HepG2 (cell line): ENCODE results near the gene KCND1. TPM values are rescaled to one million over a fixed set of nuclear protein-coding genes. Genes with fewer than 3 reads are reported as not detected.

Source experiments
- ATAC-seq: fragments of 200-7000 bp; cut with Tn5 transposase; 3 replicates; pipeline ENCODE4 v1.9.1; 2020; ENCODE audit warnings: mild to moderate bottlenecking, moderate library complexity
- BruUV-seq: library from RNA; stranded (reverse); fragments of 400-500 nt; replicated peaks from 2 replicates; lab custom pipeline; 2021; lab: Mats Ljungman, UMichigan
- CTCF ChIA-PET: fragments of 300-600 bp; formaldehyde crosslinking; extraction: SDS; loops from one replicate; lab custom pipeline; 2021; ENCODE audit warnings: low total read pairs, inconsistent platforms, low intra/inter-chr PET ratio; lab: Yijun Ruan, JAX
- POLR2A ChIA-PET: fragments of 350-600 bp; sonication (Branson Sonifier 250); formaldehyde crosslinking; loops from one replicate; lab custom pipeline; 2020; ENCODE audit warnings: antibody characterized with exemption, inconsistent platforms; lab: Yijun Ruan, JAX
- DNase-seq: peaks from one replicate; pipeline ENCODE4 v3.0.0-alpha.2; 2015; ENCODE audit warnings: low spot score
- FAIRE-seq: peaks from 3 replicates; lab custom pipeline; 2011; peaks lifted over from hg19 to GRCh38; lab: Jason Lieb, UNC
- H2AFZ ChIP-seq: one replicate; pipeline ENCODE4 v1.6.1; 2011; ENCODE audit warnings: low read length, inconsistent platforms
- H3K27ac ChIP-seq: fragments of 300-600 bp; 3 replicates; pipeline ENCODE4 v1.8.0; 2011; ENCODE audit warnings: mixed run types, mild to moderate bottlenecking, mixed read lengths, low read length, inconsistent platforms; ENCODE audit not compliant: insufficient read depth; ENCODE audit errors: extremely low read length
- H3K27me3 ChIP-seq, 2 experiments: fragments of 200-600 bp in 1 of 2; 2 replicates in 1 of 2; 3 replicates in 1 of 2; pipeline versions ENCODE4 v1.6.0 to v1.8.0; 2011; ENCODE audit warnings: low read length in 2 of 2, mild to moderate bottlenecking in 2 of 2, moderate library complexity in 2 of 2, inconsistent platforms in 1 of 2; ENCODE audit not compliant: insufficient read depth in 2 of 2, control insufficient read depth in 1 of 2
- H3K36me3 ChIP-seq, 2 experiments: fragments of 200-600 bp in 1 of 2; replicated peaks in 1 of 2; 2 replicates in 1 of 2; 3 replicates in 1 of 2; pipeline versions ENCODE4 v1.5.1 to v1.8.0; 2011; ENCODE audit warnings: low read length in 2 of 2, inconsistent platforms in 1 of 2; ENCODE audit not compliant: insufficient read depth in 2 of 2, control insufficient read depth in 1 of 2
- H3K4me1 ChIP-seq: 2 replicates; pipeline ENCODE4 v1.5.1; 2012; ENCODE audit warnings: low read length, inconsistent platforms; ENCODE audit not compliant: insufficient read depth
- H3K4me2 ChIP-seq: 2 replicates; pipeline ENCODE4 v1.6.0; 2011; ENCODE audit warnings: low read depth, low read length, inconsistent platforms
- H3K4me3 ChIP-seq, 3 experiments: fragments of 200-600 bp in 1 of 3; sonication (generic), shearing (Covaris generic) in 1 of 3; replicated peaks in 1 of 3; 2 replicates each; pipeline ENCODE4 v1.5.1; 2011 to 2016; ENCODE audit warnings: low read length in 3 of 3, inconsistent platforms in 2 of 3, low read depth in 2 of 3, mild to moderate bottlenecking in 2 of 3, control low read depth in 1 of 3, mixed read lengths in 1 of 3; ENCODE audit not compliant: insufficient read depth in 1 of 3
- H3K79me2 ChIP-seq: one replicate; pipeline ENCODE4 v1.6.1; 2011; ENCODE audit warnings: low read length, inconsistent platforms; ENCODE audit not compliant: insufficient read depth
- H3K9ac ChIP-seq: 2 replicates; pipeline ENCODE4 v1.6.0; 2011; ENCODE audit warnings: mild to moderate bottlenecking, low read depth, low read length, inconsistent platforms; ENCODE audit not compliant: insufficient read depth
- H3K9me3 ChIP-seq: 2 replicates; pipeline ENCODE4 v1.5.1; 2012; ENCODE audit warnings: mild to moderate bottlenecking, low read length
- H4K20me1 ChIP-seq: 2 replicates; pipeline ENCODE4 v1.6.0; 2011; ENCODE audit warnings: inconsistent platforms, mild to moderate bottlenecking, low read length, moderate library complexity; ENCODE audit not compliant: insufficient read depth
- BCL3 ChIP-seq: sonication (generic); formaldehyde crosslinking; IDR thresholded peaks from 2 replicates; pipeline ENCODE4 v1.5.1; 2020; ENCODE audit warnings: mild to moderate bottlenecking, missing genetic modification reagents, moderate library complexity
- ZNF121 ChIP-seq: sonication (generic); formaldehyde crosslinking; IDR thresholded peaks from 2 replicates; pipeline ENCODE4 v1.5.0; 2020; ENCODE audit warnings: mild to moderate bottlenecking, missing genetic modification reagents
- ZNF24 ChIP-seq: fragments of 450-650 bp; IDR thresholded peaks from 2 replicates; pipeline ENCODE4 v1.6.1; 2017; ENCODE audit warnings: antibody characterized with exemption, mild to moderate bottlenecking
- ZNF280B ChIP-seq: sonication (generic); formaldehyde crosslinking; IDR thresholded peaks from 2 replicates; pipeline ENCODE4 v1.5.0; 2020; ENCODE audit warnings: missing genetic modification reagents, mild to moderate bottlenecking, borderline replicate concordance
- ZNF337 ChIP-seq: sonication (generic); formaldehyde crosslinking; IDR thresholded peaks from 2 replicates; pipeline ENCODE4 v1.5.1; 2020; ENCODE audit warnings: missing genetic modification reagents, low read depth, mild to moderate bottlenecking, borderline replicate concordance
- WGBS: methylation state at CpG from one replicate; pipeline ENCODE4 v1.1.6; 2017; ENCODE audit warnings: low lambda C conversion rate; 5-methylcytosine and 5-hydroxymethylcytosine counted together
- in situ Hi-C: cut with HindIII; loops from 2 replicates; pipeline ENCODE4 v1.10.0; 2017; ENCODE audit warnings: low pct_unique_long_range_greater_than_20kb; ENCODE audit not compliant: extremely low pct_ligation_motif_present
- intact Hi-C: fragments of 100-400 bp; cut with micrococcal nuclease; formaldehyde crosslinking; loops from one replicate; pipeline ENCODE4 v1.10.0; 2022; ENCODE audit not compliant: unreplicated experiment
- polyA plus RNA-seq, 8 experiments: library from polyadenylated mRNA; depleted of rRNA in 3 of 8; stranded (reverse) in 7 of 8; unstranded in 1 of 8; fragments of >200 nt; fragmentation: Illumina TruSeq in 4 of 8; extraction: Trizol in 4 of 8; gene quantifications; 2 replicates each; pipeline versions ENCODE4 v1.2.1 to v1.2.3, GENCODE V29; 2011 to 2016; ENCODE audit warnings: low read depth in 4 of 8, missing spikeins in 1 of 8, mixed read lengths in 1 of 8; ENCODE audit not compliant: insufficient read depth in 1 of 8
- total RNA-seq, 5 experiments: library from RNA; depleted of rRNA; stranded (reverse); fragments of >200 nt; fragmentation: Illumina TruSeq; extraction: Trizol; gene quantifications; 2 replicates each; pipeline ENCODE4 v1.2.3, GENCODE V29; 2016; ENCODE audit warnings: low read depth in 1 of 5
- TF ChIP-seq, protein P1 (sequence below): sonication (generic); formaldehyde crosslinking; IDR thresholded peaks from 2 replicates; pipeline ENCODE4 v1.4.0; 2020; ENCODE audit warnings: mild to moderate bottlenecking, missing genetic modification reagents

Gene KCND1
- total and polyA plus RNA-seq, 2 of the 13 experiments (the other 11 are each of a cell fraction or from before 2014, with no cell fraction given), result 0.07 to 0.30 TPM

- Histone ChIP-seq H3K9ac (no peak overlapping the region), H3K27ac (no peak overlapping the region), H3K79me2 (peaks cover 11% of the 10 kb centered on the region), H2AFZ (no peak overlapping the region), H3K4me3 (no peak overlapping the region), H3K36me3 (peaks cover 5 to 27% of the 10 kb centered on the region in 2 experiments; a peak in 4 of 5 replicates), H3K4me1 (no peaks in the 10 kb centered on the region), H3K27me3 (no peaks in the 10 kb centered on the region), H4K20me1 (no peaks in the 10 kb centered on the region), H3K9me3 (no peaks in the 10 kb centered on the region), H3K4me2 (no peak overlapping the region)
- TF ChIP-seq BCL3 (CRISPR knock-in tag) (no peak), ZNF337 (CRISPR knock-in tag) (no peak), ZNF121 (CRISPR knock-in tag) (no peak), ZNF280B (no peak), ZNF24 (no peak)
- TF ChIP-seq, protein P1, sequence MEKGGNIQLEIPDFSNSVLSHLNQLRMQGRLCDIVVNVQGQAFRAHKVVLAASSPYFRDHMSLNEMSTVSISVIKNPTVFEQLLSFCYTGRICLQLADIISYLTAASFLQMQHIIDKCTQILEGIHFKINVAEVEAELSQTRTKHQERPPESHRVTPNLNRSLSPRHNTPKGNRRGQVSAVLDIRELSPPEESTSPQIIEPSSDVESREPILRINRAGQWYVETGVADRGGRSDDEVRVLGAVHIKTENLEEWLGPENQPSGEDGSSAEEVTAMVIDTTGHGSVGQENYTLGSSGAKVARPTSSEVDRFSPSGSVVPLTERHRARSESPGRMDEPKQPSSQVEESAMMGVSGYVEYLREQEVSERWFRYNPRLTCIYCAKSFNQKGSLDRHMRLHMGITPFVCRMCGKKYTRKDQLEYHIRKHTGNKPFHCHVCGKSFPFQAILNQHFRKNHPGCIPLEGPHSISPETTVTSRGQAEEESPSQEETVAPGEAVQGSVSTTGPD, result no peak
- intact Hi-C loops, result no loop called here
- POLR2A ChIA-PET, result no interaction called here
- WGBS, result 100% methylated on average over 6 of the region's 7 CpGs
- DNase-seq, result no peak
- BruUV-seq, result no TSS peak
- no peak for FAIRE-seq
- in situ Hi-C loops, result no loop called here
- CTCF ChIA-PET, result no interaction called here
- no peak for ATAC-seq
Measured at GRCh38 chrX:48934581-48935300, 36.9 kb downstream of the KCND1 start.
